HEK293 (cell line): ENCODE results near the gene WDR55.

Experiments
- CTCF ChIA-PET: fragments of 350-600 bp; formaldehyde crosslinking; extraction: SDS; loops from one replicate; lab custom pipeline; 2021; ENCODE audit warnings: antibody characterized with exemption; lab: Yijun Ruan, JAX
- POLR2A ChIA-PET: fragments of 300-600 bp; formaldehyde crosslinking; extraction: SDS; loops from one replicate; lab custom pipeline; 2020; ENCODE audit warnings: antibody characterized with exemption, inconsistent platforms; lab: Yijun Ruan, JAX
- H3K27ac ChIP-seq: fragments of 200-500 bp; sonication (Bioruptor generic); 2 replicates; pipeline ENCODE4 v1.5.1; 2014; ENCODE audit warnings: low read depth, low read length, control low read depth, inconsistent platforms; ENCODE audit errors: extremely low read depth
- H3K36me3 ChIP-seq, 2 experiments: fragments of 200-500 bp in 1 of 2; sonication (Bioruptor generic) in 1 of 2; 1 replicate in 1 of 2; 2 replicates in 1 of 2; pipeline ENCODE4 v1.5.1; 2014 to 2017; ENCODE audit warnings: inconsistent platforms in 2 of 2, low read length in 2 of 2; ENCODE audit not compliant: control insufficient read depth in 2 of 2, insufficient read depth in 1 of 2
- H3K4me1 ChIP-seq: fragments of 200-500 bp; sonication (Bioruptor generic); 2 replicates; pipeline ENCODE4 v1.5.1; 2014; ENCODE audit warnings: mild to moderate bottlenecking, low read length, inconsistent platforms; ENCODE audit not compliant: control insufficient read depth, insufficient read depth
- H3K4me3 ChIP-seq: 2 replicates; pipeline ENCODE4 v1.5.1; 2011; ENCODE audit warnings: low read depth, mild to moderate bottlenecking, control low read depth, low read length, moderate library complexity
- H3K9me3 ChIP-seq: fragments of 200-500 bp; sonication (Bioruptor generic); 2 replicates; pipeline ENCODE4 v1.5.1; 2014; ENCODE audit warnings: low read depth, low read length, inconsistent platforms; ENCODE audit not compliant: control insufficient read depth, insufficient read depth
- ELK4 ChIP-seq: IDR thresholded peaks from 2 replicates; pipeline ENCODE4 v1.6.1; 2011; ENCODE audit warnings: mild to moderate bottlenecking, low read depth, low read length, borderline replicate concordance
- GLI2 ChIP-seq: fragments of 450-650 bp; formaldehyde crosslinking; IDR thresholded peaks from 2 replicates; pipeline ENCODE4; 2017; ENCODE audit warnings: missing biosample characterization, missing genetic modification characterization, low read depth, borderline replicate concordance
- HIC1 ChIP-seq: fragments of 450-650 bp; formaldehyde crosslinking; IDR thresholded peaks from 2 replicates; pipeline ENCODE4 v1.5.1; 2016; ENCODE audit warnings: missing biosample characterization, missing genetic modification characterization
- KLF10 ChIP-seq: fragments of 450-650 bp; IDR thresholded peaks from 2 replicates; pipeline ENCODE4 v1.5.1; 2018; ENCODE audit warnings: missing biosample characterization, mild to moderate bottlenecking, missing genetic modification characterization
- PBX3 ChIP-seq: sonication (generic); formaldehyde crosslinking; IDR thresholded peaks from 2 replicates; pipeline ENCODE4 v1.8.1; 2022; ENCODE audit warnings: mild to moderate bottlenecking, moderate library complexity, missing genetic modification reagents
- PRDM2 ChIP-seq: fragments of 450-650 bp; formaldehyde crosslinking; IDR thresholded peaks from 2 replicates; pipeline ENCODE4 v1.5.1; 2016; ENCODE audit warnings: missing biosample characterization, missing genetic modification characterization, borderline replicate concordance
- YY1 ChIP-seq: fragments of 450-650 bp; formaldehyde crosslinking; IDR thresholded peaks from 2 replicates; pipeline ENCODE4 v1.5.1; 2018; ENCODE audit warnings: missing biosample characterization, missing genetic modification characterization
- YY2 ChIP-seq: fragments of 450-650 bp; formaldehyde crosslinking; IDR thresholded peaks from 2 replicates; pipeline ENCODE4 v1.5.1; 2016; ENCODE audit warnings: missing biosample characterization, missing genetic modification characterization
- ZEB2 ChIP-seq: fragments of 450-650 bp; formaldehyde crosslinking; IDR thresholded peaks from 2 replicates; pipeline ENCODE4 v1.5.1; 2016; ENCODE audit warnings: missing biosample characterization, missing genetic modification characterization
- ZNF157 ChIP-seq: fragments of 450-650 bp; formaldehyde crosslinking; IDR thresholded peaks from 2 replicates; pipeline ENCODE4 v1.5.1; 2016; ENCODE audit warnings: missing biosample characterization, missing genetic modification characterization
- ZNF16 ChIP-seq: fragments of 450-650 bp; formaldehyde crosslinking; IDR thresholded peaks from 2 replicates; pipeline ENCODE4 v1.5.1; 2016; ENCODE audit warnings: low read depth, missing biosample characterization, missing genetic modification characterization
- ZNF174 ChIP-seq: fragments of 450-650 bp; formaldehyde crosslinking; IDR thresholded peaks from 2 replicates; pipeline ENCODE4 v1.5.0; 2017; ENCODE audit warnings: missing biosample characterization, mild to moderate bottlenecking, missing genetic modification characterization
- ZNF202 ChIP-seq: fragments of 450-650 bp; formaldehyde crosslinking; IDR thresholded peaks from 2 replicates; pipeline ENCODE4 v1.5.1; 2016; ENCODE audit warnings: missing biosample characterization, missing genetic modification characterization, borderline replicate concordance
- ZNF221 ChIP-seq: fragments of 450-650 bp; formaldehyde crosslinking; IDR thresholded peaks from 2 replicates; pipeline ENCODE4 v1.5.1; 2017; ENCODE audit warnings: missing biosample characterization, missing genetic modification characterization, borderline replicate concordance
- ZNF223 ChIP-seq: fragments of 450-650 bp; formaldehyde crosslinking; IDR thresholded peaks from 2 replicates; pipeline ENCODE4 v1.5.1; 2016; ENCODE audit warnings: missing biosample characterization, missing genetic modification characterization
- ZNF530 ChIP-seq: fragments of 450-650 bp; formaldehyde crosslinking; IDR thresholded peaks from 2 replicates; pipeline ENCODE4 v1.5.1; 2016; ENCODE audit warnings: low read depth, missing biosample characterization, missing genetic modification characterization
- ZNF610 ChIP-seq: fragments of 450-650 bp; formaldehyde crosslinking; IDR thresholded peaks from 2 replicates; pipeline ENCODE4 v1.5.1; 2016; ENCODE audit warnings: missing biosample characterization, missing genetic modification characterization, borderline replicate concordance
- ZNF623 ChIP-seq: fragments of 450-650 bp; formaldehyde crosslinking; IDR thresholded peaks from 2 replicates; pipeline ENCODE4 v1.5.1; 2016; ENCODE audit warnings: missing biosample characterization, missing genetic modification characterization
- ZNF76 ChIP-seq: fragments of 450-650 bp; formaldehyde crosslinking; IDR thresholded peaks from 2 replicates; pipeline ENCODE4; 2016; ENCODE audit warnings: low read depth, missing biosample characterization, missing genetic modification characterization, borderline replicate concordance

The WDR55 gene

DNA sequence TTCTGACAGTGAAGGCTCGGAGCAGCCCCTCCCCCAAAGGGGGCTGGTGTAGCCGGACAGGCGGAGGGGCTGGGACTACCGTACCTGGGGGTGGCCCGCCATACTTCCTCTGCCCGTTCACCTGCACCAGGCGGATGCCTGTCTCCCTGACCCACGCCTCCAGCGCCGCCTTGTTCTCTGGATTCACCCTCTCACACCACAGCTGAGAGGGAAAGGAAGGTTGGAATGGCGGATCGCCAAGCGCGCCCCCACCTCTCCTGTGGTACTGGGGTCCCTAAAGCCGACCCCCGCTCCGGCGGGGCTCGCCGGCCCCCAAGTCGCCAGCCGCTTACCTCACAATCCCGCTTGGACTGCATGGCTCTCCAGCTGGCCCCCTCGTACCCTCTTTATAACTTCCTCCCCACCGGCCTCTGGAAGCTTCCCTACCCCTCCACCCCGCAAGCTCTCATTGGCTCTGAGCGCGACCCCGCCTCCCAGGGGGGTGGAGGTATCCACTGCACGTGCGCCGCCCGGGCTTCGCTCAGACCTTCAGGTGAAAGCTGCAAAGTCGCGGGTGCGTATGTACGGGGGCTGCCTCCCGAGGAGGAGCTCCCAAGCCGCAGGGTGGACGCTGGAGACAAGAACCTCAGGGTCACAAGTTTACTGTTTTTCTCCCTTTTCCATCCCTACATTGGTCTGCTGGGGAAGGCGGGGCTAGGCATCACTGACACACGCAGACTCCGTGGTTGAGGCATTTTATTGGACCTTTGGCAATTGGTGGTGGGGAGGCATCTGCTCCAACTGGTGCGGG lies 8.7 kb downstream of the WDR55 start, which contains the start of gene DND1:
Gene DND1, minus strand, starts transcription at position 390 of the 790 bp plus-strand sequence. Its CDS starts 34 bp downstream, at position 356.
- Histone ChIP-seq H3K4me3 (no peak within 1 kb of the TSS), H3K9me3 (no peaks in the 10 kb centered on the region), H3K27ac (no peak within 1 kb of the TSS), H3K36me3 (peaks cover 17 to 96% of the 10 kb centered on the region in 2 experiments; a peak in 2 of 3 replicates), H3K4me1 (no peaks in the 10 kb centered on the region)
- ChIA-PET POLR2A (interaction anchor here (1.0 to 1.6 kb wide), 3 partner anchors 9 to 26 kb away, joined by 3 to 6 read pairs (median 4); partner anchors contain the start of genes HARS1, HARS2, IK and NDUFA2), CTCF (interaction anchor here (1.0 kb wide), 1 partner anchor 48 kb away, joined by 3 read pairs; no protein-coding TSS in a partner anchor)
- no peak for TF ChIP-seq ZNF530 (tag by site-specific recombination)
- no peak for TF ChIP-seq GLI2 (tag by site-specific recombination)
- no peak for TF ChIP-seq ZNF623 (tag by site-specific recombination)
- TF ChIP-seq ZNF221 (tag by site-specific recombination), result no peak
- no peak for TF ChIP-seq ZNF202
- TF ChIP-seq KLF10 (tag by site-specific recombination), result no peak
- TF ChIP-seq ZEB2 (tag by site-specific recombination), result no peak
- no peak for TF ChIP-seq ELK4
- TF ChIP-seq ZNF76, result no peak
- no peak for TF ChIP-seq ZNF610 (tag by site-specific recombination)
- TF ChIP-seq ZNF157 (tag by site-specific recombination), result no peak
- no peak for TF ChIP-seq ZNF174 (tag by site-specific recombination)
- TF ChIP-seq PRDM2 (tag by site-specific recombination), result no peak
- TF ChIP-seq YY1 (tag by site-specific recombination), result no peak
- no peak for TF ChIP-seq YY2
- no peak for TF ChIP-seq ZNF223 (tag by site-specific recombination)
- TF ChIP-seq PBX3, result no peak
- no peak for TF ChIP-seq ZNF16
- no peak for TF ChIP-seq HIC1 (tag by site-specific recombination)
